ENCODE results near the gene CENPK.
"Not testable (repeated sequence)": the region's sequence is repeated elsewhere in the genome, so short reads cannot be mapped to it uniquely, and the experiment has no call there.

CENPK gene, protein sequence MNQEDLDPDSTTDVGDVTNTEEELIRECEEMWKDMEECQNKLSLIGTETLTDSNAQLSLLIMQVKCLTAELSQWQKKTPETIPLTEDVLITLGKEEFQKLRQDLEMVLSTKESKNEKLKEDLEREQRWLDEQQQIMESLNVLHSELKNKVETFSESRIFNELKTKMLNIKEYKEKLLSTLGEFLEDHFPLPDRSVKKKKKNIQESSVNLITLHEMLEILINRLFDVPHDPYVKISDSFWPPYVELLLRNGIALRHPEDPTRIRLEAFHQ

DNA sequence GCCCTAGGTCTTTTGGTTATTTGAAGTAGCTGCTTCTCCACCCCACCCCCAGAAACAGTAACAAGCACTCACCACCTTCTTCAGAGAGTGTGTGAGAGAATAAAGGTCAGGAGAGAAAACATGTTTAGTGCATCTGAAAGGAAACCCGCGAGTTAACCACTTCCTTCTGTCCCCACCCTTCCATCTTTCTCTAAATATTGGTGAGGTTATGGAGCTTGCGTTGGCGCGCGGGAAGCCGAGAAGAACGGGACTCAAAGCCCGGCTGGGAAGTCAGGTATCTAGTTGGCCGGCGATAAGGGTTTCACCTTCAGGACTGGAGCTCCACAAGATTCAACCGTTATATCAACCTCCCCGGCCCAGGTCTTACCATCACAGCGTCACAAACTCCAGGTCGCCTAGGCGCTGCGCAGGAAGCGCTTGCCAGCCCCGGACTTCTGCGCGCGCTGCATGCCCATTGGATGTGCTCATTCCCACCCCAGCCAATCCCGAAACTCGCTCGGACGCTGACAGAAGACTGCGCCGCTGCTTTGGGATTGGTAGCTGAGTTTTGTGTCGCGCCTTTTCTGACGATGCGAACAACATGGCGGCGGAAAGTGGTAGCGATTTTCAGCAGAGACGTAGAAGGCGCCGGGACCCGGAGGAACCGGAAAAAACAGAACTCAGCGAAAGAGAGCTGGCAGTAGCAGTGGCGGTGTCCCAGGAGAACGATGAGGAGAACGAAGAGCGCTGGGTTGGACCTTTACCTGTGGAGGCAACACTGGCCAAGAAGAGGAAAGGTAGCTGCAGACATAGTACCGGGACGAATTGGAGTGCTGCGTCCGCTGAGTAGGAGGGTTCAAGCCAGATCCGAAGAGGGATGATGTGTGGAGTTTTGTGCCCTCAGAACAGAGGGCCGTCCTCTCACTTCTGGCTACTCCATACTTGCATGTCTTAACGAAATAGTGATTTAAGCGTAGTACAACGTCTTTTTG is at the start of gene CENPK, which contains the start of gene PPWD1:
TSS of gene CENPK (minus strand) at position 438 of the 971 bp plus-strand sequence. CDS start 8,261 bp downstream, outside the sequence.
TSS of gene PPWD1 (plus strand) at position 566 of the 971 bp plus-strand sequence. CDS start at position 581, 15 bp downstream.
- peak; percentile 93 to 96 for DNase-seq

- no peak for DNase-seq
These were observed 49.4 kb upstream of the CENPK start for GRCh38 chr5:65612298-65612907.

DNA sequence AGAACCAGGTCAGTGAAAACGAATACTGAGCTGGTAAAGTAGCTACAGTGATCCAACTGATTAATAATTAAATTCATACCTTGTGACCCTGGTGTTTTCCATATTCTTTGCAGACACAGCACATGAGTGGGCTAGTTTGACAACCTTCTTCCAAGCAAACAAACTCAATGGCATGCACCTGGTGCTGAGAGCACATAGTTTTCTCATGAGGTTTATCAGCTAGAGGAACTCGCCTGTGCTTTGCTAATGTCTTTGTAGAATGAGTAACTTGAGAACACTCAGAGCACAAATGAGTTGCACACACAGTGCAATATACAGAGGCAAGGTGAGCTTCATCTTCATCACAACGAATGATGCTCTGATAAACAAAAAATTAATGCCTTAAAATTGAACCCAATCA is 48.6 kb upstream of the CENPK start:
- DNase-seq: no peak

DNA sequence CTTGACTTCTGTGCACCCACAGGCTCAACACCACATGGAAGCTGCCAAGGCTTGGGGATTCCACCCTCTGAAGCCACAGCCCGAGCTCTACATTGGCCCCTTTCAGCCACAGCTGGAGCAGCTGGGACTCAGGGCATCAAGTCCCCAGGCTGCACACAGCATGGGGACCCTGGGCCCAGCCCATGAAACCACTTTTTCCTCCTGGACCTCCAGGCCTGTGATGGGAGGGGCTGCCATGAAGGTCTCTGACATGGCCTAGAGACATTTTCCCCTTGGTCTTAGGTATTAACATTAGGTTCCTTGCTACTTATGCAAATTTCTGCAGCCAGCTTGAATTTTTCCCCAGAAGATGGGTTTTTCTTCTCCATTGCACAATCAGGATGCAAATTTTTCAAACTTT is 38.8 kb upstream of the CENPK start:
- DNase-seq: not testable (repeated sequence)

- no peak for DNase-seq
These were observed 25.7 kb upstream of the CENPK start for GRCh38 chr5:65588694-65589093.

DNA sequence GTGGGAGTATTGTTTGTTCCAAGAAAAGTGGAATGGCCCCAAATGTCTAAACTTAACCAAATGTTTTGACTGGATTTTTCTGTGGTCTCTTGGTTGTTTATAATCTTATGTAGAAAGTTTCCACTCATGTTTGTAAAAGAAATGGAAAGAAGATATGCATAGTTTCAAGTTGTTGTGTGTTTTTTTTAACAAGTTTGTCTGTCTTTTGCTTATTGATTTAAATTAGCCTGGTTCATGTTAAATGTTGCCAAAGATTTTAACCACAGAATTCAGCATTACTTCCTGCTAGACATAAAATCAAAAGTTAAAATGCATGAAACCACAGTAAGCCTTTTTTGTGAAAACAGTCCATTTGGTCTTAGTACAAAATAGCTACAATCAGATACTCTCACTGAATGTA is 14.2 kb upstream of the CENPK start:
- no peak for DNase-seq

GRCh38 chr5:65570598-65571226 is 7.7 kb upstream of the CENPK start:
- DNase-seq: no peak

- DNase-seq: no peak
These were observed 3.5 kb upstream of the CENPK start for GRCh38 chr5:65566505-65566904.

GRCh38 chr5:65563777-65564176 is 809 bp upstream of the CENPK start:
- peak in 1 of 2 donors; percentile 30 for DNase-seq

- no peak for DNase-seq
These were observed 6.2 kb downstream of the CENPK start for GRCh38 chr5:65556718-65557117.

DNA sequence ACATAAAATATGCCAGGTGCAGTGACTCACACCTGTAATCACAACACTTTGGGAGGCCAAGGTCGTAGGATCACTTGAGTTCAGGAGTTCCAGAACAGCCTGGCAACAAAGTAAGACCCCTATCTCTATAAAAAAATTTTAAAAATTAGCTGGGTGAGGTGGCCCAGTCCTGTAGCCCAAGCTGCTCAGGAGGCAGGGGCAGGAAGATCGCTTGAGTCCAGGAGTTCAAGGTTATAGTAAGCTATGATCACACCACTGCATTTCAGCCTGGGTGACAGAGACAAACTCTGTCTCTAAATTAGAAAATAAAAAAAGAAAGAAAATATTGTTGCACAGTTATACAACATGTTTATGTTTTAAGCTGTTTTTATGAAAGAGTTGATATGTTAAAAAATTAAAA is 6.8 kb downstream of the CENPK start:
- DNase-seq: no peak

GRCh38 chr5:65555287-65555686 is 7.7 kb downstream of the CENPK start:
- no peak for DNase-seq

GRCh38 chr5:65553941-65554340 is 9.0 kb downstream of the CENPK start:
- DNase-seq: no peak

DNA sequence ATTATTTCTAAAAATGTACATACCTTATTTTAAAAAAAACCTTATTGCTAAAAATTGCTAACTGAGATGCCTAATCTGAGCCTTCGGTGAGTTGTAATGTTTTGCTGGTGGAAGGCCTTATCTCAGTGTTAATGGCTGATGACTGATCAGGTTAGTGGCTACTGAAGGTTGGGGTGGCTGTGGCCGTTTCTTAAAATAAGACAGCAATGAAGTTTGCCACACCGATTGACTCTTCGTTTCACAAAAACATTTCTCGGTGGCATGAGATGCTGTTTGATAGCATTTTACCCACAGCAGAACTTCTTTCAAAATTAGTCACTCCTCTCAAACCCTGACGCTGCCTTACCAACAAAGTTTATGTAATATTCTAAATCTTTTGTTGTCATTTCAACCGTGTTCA is 14.7 kb downstream of the CENPK start:
- no peak for DNase-seq

GRCh38 chr5:65546141-65546540 is 16.8 kb downstream of the CENPK start:
- DNase-seq: no peak

- DNase-seq: no peak
These were observed 18.5 kb downstream of the CENPK start for GRCh38 chr5:65544473-65544872.

- no peak for DNase-seq
These were observed 23.1 kb downstream of the CENPK start for GRCh38 chr5:65539827-65540226.

DNA sequence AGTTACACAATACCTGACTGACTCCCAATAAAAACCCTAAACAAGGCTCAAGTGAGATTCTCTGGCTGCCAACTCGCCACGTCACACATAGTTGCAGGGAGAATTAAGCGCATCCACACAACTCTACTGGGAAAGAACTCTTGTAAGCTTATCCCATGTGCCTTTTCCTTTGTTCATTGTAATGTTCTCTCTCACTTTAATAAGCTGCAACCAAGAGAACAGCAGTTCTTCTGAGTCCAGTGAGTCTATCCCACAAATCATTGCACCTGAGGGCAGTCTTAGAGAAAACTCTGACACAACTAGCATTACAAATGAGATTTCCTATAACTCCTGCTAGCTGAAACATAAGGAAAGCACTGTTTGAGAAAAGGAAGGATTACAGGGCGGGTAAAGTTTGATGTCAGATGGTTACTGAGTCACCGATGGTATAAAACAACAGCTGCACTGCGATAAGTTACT is 27.4 kb downstream of the CENPK start:
- no peak for DNase-seq

- no peak for DNase-seq
These were observed 32.1 kb downstream of the CENPK start for GRCh38 chr5:65530904-65531303.

DNA sequence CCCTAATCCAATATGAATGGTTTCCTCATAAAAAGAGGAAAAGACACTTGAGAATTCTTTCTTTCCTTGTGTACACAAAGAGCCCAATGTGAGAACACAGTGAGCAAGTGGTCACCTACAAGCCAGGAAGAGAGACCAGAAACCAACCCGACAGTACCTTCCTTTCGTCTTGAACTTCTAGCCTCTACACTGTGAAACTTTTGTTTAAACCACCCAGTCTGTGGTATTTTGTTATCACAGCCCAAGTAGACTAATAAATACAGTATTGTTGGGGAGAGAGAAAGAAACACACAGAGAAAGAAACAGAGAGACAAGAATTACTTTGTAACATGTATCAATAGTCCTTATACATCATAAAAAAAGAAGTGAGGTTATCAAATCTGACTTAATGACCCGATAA is 37.2 kb downstream of the CENPK start:
- no peak for DNase-seq

DNA sequence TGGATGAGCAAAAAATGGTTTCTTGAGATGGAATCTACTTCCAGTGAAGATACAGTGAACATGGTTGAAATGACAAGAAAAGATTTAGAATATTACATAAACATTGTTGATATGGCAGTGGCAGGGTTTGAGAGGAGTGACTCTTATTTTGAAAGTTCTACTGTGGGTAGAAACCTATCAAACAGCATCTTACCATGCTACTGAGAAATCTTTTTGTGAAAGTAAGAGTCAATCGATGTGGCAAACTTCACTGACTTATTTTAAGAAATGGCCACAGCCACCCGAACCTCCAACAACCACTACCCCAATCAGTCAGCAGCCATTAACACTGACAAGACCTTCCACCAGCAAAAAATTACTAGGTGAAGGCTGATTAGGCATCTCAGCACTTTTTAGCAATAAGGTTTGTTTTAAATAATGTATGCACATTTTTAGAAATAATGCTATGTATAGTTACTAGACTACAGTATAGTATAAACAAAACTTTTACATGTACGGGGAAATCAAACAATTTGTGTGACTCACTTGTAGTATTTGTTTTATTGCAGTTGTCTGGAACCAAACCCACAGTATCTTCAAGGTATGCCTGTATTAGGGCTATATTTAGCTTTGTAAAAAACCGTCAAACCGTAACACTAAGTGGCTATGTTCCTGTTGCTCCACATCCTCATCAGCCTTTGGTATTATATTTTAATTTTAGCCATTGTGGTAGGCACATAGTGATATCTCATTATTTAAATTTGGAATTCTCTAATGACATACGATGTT is 50.6 kb downstream of the CENPK start:
- DNase-seq: no peak

DNA sequence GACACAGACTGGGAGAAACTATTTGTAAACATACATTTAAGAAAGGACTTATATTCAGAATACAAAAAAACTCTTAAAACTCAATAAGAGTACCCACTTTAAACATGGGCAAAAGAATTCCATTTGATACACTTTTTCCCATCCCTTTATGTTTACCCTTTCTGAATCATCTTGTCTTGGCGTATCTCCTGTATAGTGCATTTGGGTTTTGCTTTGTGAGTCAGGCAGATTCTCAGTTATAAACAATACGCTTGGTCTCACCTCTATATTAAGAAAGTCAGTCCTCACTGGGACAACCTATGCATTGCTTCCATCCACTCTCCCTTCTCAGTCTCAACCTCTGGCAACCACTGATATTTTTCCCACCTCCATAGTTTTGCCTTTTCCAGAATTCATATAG is 54.0 kb downstream of the CENPK start:
- no peak for DNase-seq

Data from CD4-positive, alpha-beta T cell treated with Interferon alpha-2 for 1 hour (primary cell).